IMR-90 (cell line): ENCODE results near the gene MBD3L2B.

Source experiments
- CHD1 ChIP-seq: IDR thresholded peaks from 2 replicates; pipeline ENCODE4 v1.6.1; 2012; ENCODE audit warnings: low read depth, low read length, improper control_type of control experiment
- MAZ ChIP-seq: IDR thresholded peaks from 2 replicates; pipeline ENCODE4 v1.6.1; 2012; ENCODE audit warnings: low read depth, mild to moderate bottlenecking, low read length, improper control_type of control experiment, moderate library complexity, borderline replicate concordance
- POLR2A ChIP-seq: IDR thresholded peaks from 2 replicates; pipeline ENCODE4 v1.6.1; 2012; ENCODE audit warnings: mild to moderate bottlenecking, low read depth, low read length
- RAD21 ChIP-seq: IDR thresholded peaks from 2 replicates; pipeline ENCODE4 v1.6.1; 2012; ENCODE audit warnings: low read length, improper control_type of control experiment
- SMC3 ChIP-seq: fragments of 150-350 bp; IDR thresholded peaks from 2 replicates; pipeline ENCODE4 v1.6.1; 2016; ENCODE audit warnings: low read depth, mild to moderate bottlenecking, antibody characterized with exemption, low read length, moderate library complexity
- TF ChIP-seq, protein P1 (sequence below): conservative IDR thresholded peaks from 2 replicates; pipeline ENCODE4 v1.5.1; 2012; ENCODE audit warnings: mild to moderate bottlenecking, low read depth, low read length, improper control_type of control experiment

DNA sequence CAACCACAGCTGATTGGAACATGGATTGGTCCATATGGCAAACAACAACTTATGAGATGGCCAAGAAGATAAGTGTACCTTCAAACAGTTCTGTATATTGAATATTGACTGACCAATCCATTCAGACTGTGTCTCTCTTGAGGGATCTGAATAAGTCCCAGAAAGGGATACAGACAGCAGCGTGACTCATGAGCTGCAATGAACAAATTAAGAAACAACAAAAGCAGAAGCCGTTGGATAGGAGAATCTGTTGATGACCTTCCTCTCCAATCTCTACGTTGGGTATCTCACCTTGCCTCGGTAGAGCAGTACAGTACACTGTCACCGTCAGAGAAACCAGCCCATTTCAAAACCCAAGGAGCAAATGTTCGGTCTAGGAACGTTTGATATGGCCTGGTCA is 21.3 kb downstream of the MBD3L2B start:
- TF ChIP-seq, protein P1, sequence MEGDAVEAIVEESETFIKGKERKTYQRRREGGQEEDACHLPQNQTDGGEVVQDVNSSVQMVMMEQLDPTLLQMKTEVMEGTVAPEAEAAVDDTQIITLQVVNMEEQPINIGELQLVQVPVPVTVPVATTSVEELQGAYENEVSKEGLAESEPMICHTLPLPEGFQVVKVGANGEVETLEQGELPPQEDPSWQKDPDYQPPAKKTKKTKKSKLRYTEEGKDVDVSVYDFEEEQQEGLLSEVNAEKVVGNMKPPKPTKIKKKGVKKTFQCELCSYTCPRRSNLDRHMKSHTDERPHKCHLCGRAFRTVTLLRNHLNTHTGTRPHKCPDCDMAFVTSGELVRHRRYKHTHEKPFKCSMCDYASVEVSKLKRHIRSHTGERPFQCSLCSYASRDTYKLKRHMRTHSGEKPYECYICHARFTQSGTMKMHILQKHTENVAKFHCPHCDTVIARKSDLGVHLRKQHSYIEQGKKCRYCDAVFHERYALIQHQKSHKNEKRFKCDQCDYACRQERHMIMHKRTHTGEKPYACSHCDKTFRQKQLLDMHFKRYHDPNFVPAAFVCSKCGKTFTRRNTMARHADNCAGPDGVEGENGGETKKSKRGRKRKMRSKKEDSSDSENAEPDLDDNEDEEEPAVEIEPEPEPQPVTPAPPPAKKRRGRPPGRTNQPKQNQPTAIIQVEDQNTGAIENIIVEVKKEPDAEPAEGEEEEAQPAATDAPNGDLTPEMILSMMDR = no peak
- no peak for TF ChIP-seq SMC3
- no peak for TF ChIP-seq MAZ
- no peak for TF ChIP-seq RAD21
- no peak for TF ChIP-seq CHD1
- TF ChIP-seq POLR2A = no peak
